Mammary microvascular endothelial cell (primary cell): Measurements from ENCODE around the gene NSUN4. TPM values are rescaled to one million over a fixed set of nuclear protein-coding genes. Genes with fewer than 3 reads are reported as not detected.

Source experiments
- total RNA-seq: library from RNA; depleted of rRNA; stranded (reverse); fragments of >200 nt; gene quantifications from 2 replicates; pipeline ENCODE4 v1.2.3, GENCODE V29; 2015

The NSUN4 gene
- 12.7 and 24.8 TPM in 2 replicates for total RNA-seq

DNA sequence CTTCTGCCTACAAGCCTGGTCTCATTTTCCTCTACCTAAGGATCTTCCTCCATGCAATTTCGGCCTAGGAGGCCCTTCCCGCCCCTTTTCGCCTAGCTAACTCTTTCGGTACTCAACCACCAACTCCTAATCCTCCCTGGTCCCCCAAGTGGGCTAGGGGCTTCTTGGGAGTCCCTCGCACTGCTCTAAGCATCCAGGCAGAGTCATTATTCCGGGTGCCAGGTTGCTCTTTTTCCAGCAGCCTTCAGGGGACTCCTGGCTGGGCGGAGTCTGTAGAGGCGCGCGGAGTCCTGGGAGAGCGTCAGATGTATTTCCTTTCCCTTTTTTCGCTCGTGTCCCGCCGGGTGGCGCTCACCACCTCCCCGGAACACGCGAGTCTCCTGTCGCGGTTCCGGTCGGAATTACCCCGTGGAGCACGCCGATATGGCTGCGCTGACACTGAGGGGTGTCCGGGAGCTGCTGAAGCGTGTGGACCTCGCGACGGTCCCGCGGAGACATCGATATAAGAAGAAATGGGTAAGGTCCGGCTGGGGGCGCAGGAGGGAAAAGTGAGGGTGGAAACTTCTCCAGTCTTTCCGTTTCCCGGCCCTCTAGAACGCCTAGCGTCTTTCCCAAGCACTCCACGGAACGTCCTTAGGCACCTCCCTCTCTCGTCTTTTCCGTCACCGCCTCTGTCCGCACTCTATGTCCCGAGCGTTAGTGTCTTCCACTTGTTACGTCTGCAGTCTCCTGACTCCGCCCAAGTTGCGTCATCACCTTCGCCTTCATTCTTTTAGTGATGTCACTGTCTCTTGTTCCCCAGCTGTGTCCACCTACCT is at the start of gene NSUN4:
NSUN4 (plus strand) TSS at position 404 of the 818 bp plus-strand sequence; CDS start at position 424, 20 bp downstream.

DNA sequence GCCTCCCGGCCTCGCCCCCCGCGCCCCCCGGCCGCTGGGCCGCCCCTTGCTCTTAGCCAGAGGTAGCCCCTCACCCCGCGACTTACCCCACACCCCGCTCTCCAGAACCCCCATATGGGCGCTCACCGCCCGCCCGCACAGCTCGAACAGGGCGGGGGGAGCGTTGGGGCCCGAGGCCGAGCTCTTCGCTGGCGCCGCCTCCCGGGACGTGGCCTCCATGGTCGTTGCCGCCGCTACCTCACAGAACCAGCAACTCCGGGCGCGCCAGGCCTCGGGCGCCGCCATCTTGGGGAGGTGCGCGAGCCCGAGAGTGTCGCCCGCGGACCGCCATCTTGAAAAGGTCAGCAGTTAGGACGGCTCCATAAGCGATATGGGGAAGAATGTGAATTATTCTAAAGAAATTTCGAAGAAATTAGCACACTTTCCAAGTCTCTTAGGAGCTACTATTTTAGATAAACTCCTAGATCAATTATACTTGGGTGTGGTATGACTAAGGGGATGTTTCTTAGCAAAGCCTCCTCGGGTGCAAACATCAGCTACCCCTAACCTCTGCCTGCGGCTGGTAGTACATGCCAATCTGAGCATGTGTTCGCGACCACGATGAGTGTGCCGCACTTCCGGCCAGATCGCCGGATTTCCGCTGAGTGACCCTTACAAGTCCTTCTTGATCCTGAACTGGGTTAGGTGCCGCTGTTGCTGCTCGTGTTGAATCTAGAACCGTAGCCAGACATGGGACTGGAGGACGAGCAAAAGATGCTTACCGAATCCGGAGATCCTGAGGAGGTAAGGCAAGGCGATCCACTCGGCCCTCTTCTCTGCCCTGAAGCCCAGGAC is 37.4 kb upstream of the NSUN4 start, which contains the start of the genes LRRC41 and UQCRH:
LRRC41 (minus strand) TSS at position 579 of the 834 bp plus-strand sequence; CDS start at position 285, 294 bp downstream.
UQCRH (plus strand) TSS at position 661 of the 834 bp plus-strand sequence; CDS start at position 730, 69 bp downstream.

DNA sequence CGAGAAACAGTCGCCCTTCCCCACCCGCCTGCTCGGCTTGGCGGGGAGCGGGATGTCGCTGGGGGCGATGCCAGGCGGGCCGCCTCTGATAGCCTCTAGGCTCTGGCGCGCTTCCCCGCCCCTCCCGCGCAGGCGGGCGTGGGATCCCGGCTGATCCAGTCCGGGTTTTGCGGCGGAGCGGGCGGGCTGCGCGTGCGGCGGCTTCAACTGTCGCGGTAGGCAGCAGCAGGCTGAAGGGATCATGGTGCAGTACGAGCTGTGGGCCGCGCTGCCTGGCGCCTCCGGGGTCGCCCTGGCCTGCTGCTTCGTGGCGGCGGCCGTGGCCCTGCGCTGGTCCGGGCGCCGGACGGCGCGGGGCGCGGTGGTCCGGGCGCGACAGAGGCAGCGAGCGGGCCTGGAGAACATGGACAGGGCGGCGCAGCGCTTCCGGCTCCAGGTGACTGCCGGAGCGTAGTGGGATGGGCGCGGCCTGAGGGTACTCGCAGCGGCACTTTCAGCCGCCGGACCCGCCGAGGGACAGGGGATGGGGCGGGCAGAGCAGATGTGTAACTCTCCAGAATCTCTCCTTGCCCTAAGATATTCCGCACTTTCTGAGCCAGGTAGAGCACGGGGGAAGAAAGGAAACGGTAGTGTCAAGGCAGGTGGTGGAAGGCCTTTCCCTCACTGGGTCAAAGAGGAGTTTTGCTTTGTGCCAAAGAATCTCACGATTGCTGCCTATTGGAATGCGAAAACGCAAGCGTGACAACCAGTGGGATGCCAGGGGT is 53.7 kb downstream of the NSUN4 start, which contains the start of gene FAAH:
FAAH (plus strand) TSS at position 210 of the 764 bp plus-strand sequence; CDS start at position 242, 32 bp downstream.

Other genes with a start within 250 kb of the NSUN4 start
- gene PIK3R3, start 208.2 kb upstream of the NSUN4 start, total RNA-seq: 9.8 and 11.3 TPM in 2 replicates
- gene TSPAN1, start 165.7 kb upstream of the NSUN4 start, total RNA-seq: 2.0 and 2.5 TPM in 2 replicates
- gene P3R3URF, start 164.3 kb upstream of the NSUN4 start, total RNA-seq: not detected in 2 replicates
- gene POMGNT1, start 142.4 kb upstream of the NSUN4 start, total RNA-seq: 57.8 and 61.0 TPM in 2 replicates
- gene LURAP1, start 137.5 kb upstream of the NSUN4 start, total RNA-seq: 0.20 and 0.60 TPM in 2 replicates
- 10.8 and 14.1 TPM in 2 replicates for gene RAD54L, start 93.0 kb upstream of the NSUN4 start, total RNA-seq
- 59.6 and 66.9 TPM in 2 replicates for gene LRRC41, start 37.2 kb upstream of the NSUN4 start, total RNA-seq
- gene UQCRH, start 37.1 kb upstream of the NSUN4 start, total RNA-seq: 475 and 523 TPM in 2 replicates
- gene FAAH, start 53.5 kb downstream of the NSUN4 start, total RNA-seq: 0.30 and 0.53 TPM in 2 replicates
- not detected in 2 replicates for gene DMBX1, start 149.0 kb downstream of the NSUN4 start, total RNA-seq
- not detected in 2 replicates for gene KNCN, start 210.8 kb downstream of the NSUN4 start, total RNA-seq